Memory B cell (primary cell): ENCODE measurements around the gene CRAT.

Experiments
- ATAC-seq: fragments of 150-1000 bp; cut with Tn5 transposase; 2 replicates; pipeline ENCODE4 v1.10.0; 2021; ENCODE audit warnings: low read depth, mild to moderate bottlenecking, moderate library complexity
- DNase-seq, 2 donors: peaks; one replicate each; pipeline ENCODE4 v3.0.0; 2022; ENCODE audit warnings: low spot score in 2 of 2
- H3K27ac Mint-ChIP-seq: one replicate; pipeline ENCODE4 v1.8.0; 2022; ENCODE audit warnings: mild to moderate bottlenecking, moderate library complexity, mixed read lengths
- H3K27me3 Mint-ChIP-seq: one replicate; pipeline ENCODE4 v1.8.0; 2022; ENCODE audit warnings: mixed read lengths
- H3K36me3 Mint-ChIP-seq: one replicate; pipeline ENCODE4 v1.8.0; 2022; ENCODE audit warnings: mild to moderate bottlenecking, mixed read lengths
- H3K4me1 Mint-ChIP-seq: one replicate; pipeline ENCODE4 v1.8.0; 2022; ENCODE audit warnings: mixed read lengths
- H3K4me3 Mint-ChIP-seq: one replicate; pipeline ENCODE4 v1.8.0; 2022; ENCODE audit warnings: mild to moderate bottlenecking, moderate library complexity, mixed read lengths
- H3K9me3 Mint-ChIP-seq: one replicate; pipeline ENCODE4 v1.8.0; 2022; ENCODE audit warnings: mixed read lengths

CRAT gene

GRCh38 chr9:129100383-129101169 lies 10.0 kb downstream of the CRAT start:
- Mint-ChIP-seq H3K27ac (no peak overlapping the region), H3K4me1 (peaks cover 2% of the 10 kb centered on the region), H3K9me3 (no peaks in the 10 kb centered on the region), H3K36me3 (no peaks in the 10 kb centered on the region), H3K27me3 (peaks cover 2% of the 10 kb centered on the region), H3K4me3 (no peak overlapping the region)
- no peak for ATAC-seq
- DNase-seq, result no peak

GRCh38 chr9:129098328-129098727 lies 12.3 kb downstream of the CRAT start:
- H3K9me3 Mint-ChIP-seq, result no peaks in the 10 kb centered on the region
- H3K4me3 Mint-ChIP-seq, result no peak overlapping the region
- H3K27ac Mint-ChIP-seq, result no peak overlapping the region
- ATAC-seq, result no peak
- peaks cover 2% of the 10 kb centered on the region for H3K27me3 Mint-ChIP-seq
- no peaks in the 10 kb centered on the region for H3K36me3 Mint-ChIP-seq
- peaks cover 2% of the 10 kb centered on the region for H3K4me1 Mint-ChIP-seq
- no peak for DNase-seq

- no peaks in the 10 kb centered on the region for H3K36me3 Mint-ChIP-seq
- no peak overlapping the region for H3K4me3 Mint-ChIP-seq
- DNase-seq (no peak), ATAC-seq (no peak)
- peaks cover 2% of the 10 kb centered on the region for H3K4me1 Mint-ChIP-seq
- no peak overlapping the region for H3K27ac Mint-ChIP-seq
- H3K27me3 Mint-ChIP-seq, result peaks cover 2% of the 10 kb centered on the region
- H3K9me3 Mint-ChIP-seq, result no peaks in the 10 kb centered on the region
Measured at GRCh38 chr9:129097671-129098306, 12.8 kb downstream of the CRAT start.

GRCh38 chr9:129095908-129096307 lies 14.7 kb downstream of the CRAT start:
- no peaks in the 10 kb centered on the region for H3K9me3 Mint-ChIP-seq
- H3K36me3 Mint-ChIP-seq, result no peaks in the 10 kb centered on the region
- H3K27me3 Mint-ChIP-seq, result peaks cover 2% of the 10 kb centered on the region
- DNase-seq (no peak), ATAC-seq (no peak)
- H3K4me3 Mint-ChIP-seq, result no peak overlapping the region
- H3K27ac Mint-ChIP-seq, result no peak overlapping the region
- no peaks in the 10 kb centered on the region for H3K4me1 Mint-ChIP-seq

- Mint-ChIP-seq H3K4me3 (no peak overlapping the region), H3K36me3 (no peaks in the 10 kb centered on the region), H3K27ac (no peak overlapping the region), H3K4me1 (no peaks in the 10 kb centered on the region), H3K9me3 (no peaks in the 10 kb centered on the region), H3K27me3 (no peaks in the 10 kb centered on the region)
- DNase-seq (no peak), ATAC-seq (no peak)
Measured at GRCh38 chr9:129095170-129095667, 15.4 kb downstream of the CRAT start.

- ATAC-seq (no peak), DNase-seq (no peak)
- no peaks in the 10 kb centered on the region for H3K27me3 Mint-ChIP-seq
- H3K27ac Mint-ChIP-seq, result no peak overlapping the region
- H3K9me3 Mint-ChIP-seq, result no peaks in the 10 kb centered on the region
- no peak overlapping the region for H3K4me3 Mint-ChIP-seq
- no peaks in the 10 kb centered on the region for H3K4me1 Mint-ChIP-seq
- H3K36me3 Mint-ChIP-seq, result no peaks in the 10 kb centered on the region
Measured at GRCh38 chr9:129094387-129095169, 16.0 kb downstream of the CRAT start.

GRCh38 chr9:129093602-129094386 lies 16.8 kb downstream of the CRAT start:
- ATAC-seq (no peak), DNase-seq (no peak)
- Mint-ChIP-seq H3K4me1 (no peaks in the 10 kb centered on the region), H3K27me3 (no peaks in the 10 kb centered on the region), H3K9me3 (no peaks in the 10 kb centered on the region), H3K4me3 (no peak overlapping the region), H3K27ac (no peak overlapping the region), H3K36me3 (no peaks in the 10 kb centered on the region)

GRCh38 chr9:129089246-129089645 lies 21.3 kb downstream of the CRAT start:
- no peak for ATAC-seq
- DNase-seq, result no peak
- H3K4me3 Mint-ChIP-seq, result no peak overlapping the region
- H3K36me3 Mint-ChIP-seq, result peaks cover 5% of the 10 kb centered on the region
- no peaks in the 10 kb centered on the region for H3K27me3 Mint-ChIP-seq
- H3K9me3 Mint-ChIP-seq, result no peaks in the 10 kb centered on the region
- H3K4me1 Mint-ChIP-seq, result no peaks in the 10 kb centered on the region
- H3K27ac Mint-ChIP-seq, result no peak overlapping the region

GRCh38 chr9:129084087-129084486 lies 26.5 kb downstream of the CRAT start:
- peaks cover 5% of the 10 kb centered on the region for H3K36me3 Mint-ChIP-seq
- no peak for ATAC-seq

GRCh38 chr9:129081388-129081904 lies 29.1 kb downstream of the CRAT start:
- Mint-ChIP-seq H3K4me3 (peak overlapping the region; percentile 80), H3K27ac (peak overlapping the region; percentile 10), H3K36me3 (peaks cover 3% of the 10 kb centered on the region), H3K27me3 (no peaks in the 10 kb centered on the region), H3K4me1 (peaks cover 15% of the 10 kb centered on the region), H3K9me3 (no peaks in the 10 kb centered on the region)
- DNase-seq (no peak), ATAC-seq (no peak)

More at GRCh38 chr9:129084087-129084486, 26.5 kb downstream of the CRAT start:
- Mint-ChIP-seq H3K4me1 (peaks cover 11% of the 10 kb centered on the region), H3K27me3 (no peaks in the 10 kb centered on the region), H3K4me3 (no peak overlapping the region), H3K9me3 (no peaks in the 10 kb centered on the region), H3K27ac (no peak overlapping the region)
- no peak for DNase-seq

GRCh38 chr9:129080601-129081387 lies 29.8 kb downstream of the CRAT start, which contains the start of gene DOLPP1:
Gene DOLPP1, plus strand, starts transcription at chr9:129081111. Its CDS starts 21 bp downstream, at chr9:129081132.
- Mint-ChIP-seq H3K4me3 (peak within 1 kb of the TSS; percentile 80), H3K4me1 (peaks cover 15% of the 10 kb centered on the region), H3K9me3 (no peaks in the 10 kb centered on the region), H3K27ac (peak within 1 kb of the TSS; percentile 10), H3K27me3 (no peaks in the 10 kb centered on the region), H3K36me3 (peaks cover 3% of the 10 kb centered on the region)
- peak; percentile 89 for ATAC-seq
- DNase-seq, result peak; percentile 96 to 97

- Mint-ChIP-seq H3K27me3 (no peaks in the 10 kb centered on the region), H3K4me3 (peak overlapping the region; percentile 80), H3K4me1 (peaks cover 15% of the 10 kb centered on the region), H3K36me3 (peaks cover 3% of the 10 kb centered on the region), H3K9me3 (no peaks in the 10 kb centered on the region), H3K27ac (no peak overlapping the region)
- ATAC-seq (no peak), DNase-seq (no peak)
Measured at GRCh38 chr9:129080298-129080600, 30.3 kb downstream of the CRAT start.

GRCh38 chr9:129079829-129080228 lies 30.8 kb downstream of the CRAT start:
- Mint-ChIP-seq H3K4me3 (peak overlapping the region; percentile 80), H3K9me3 (no peaks in the 10 kb centered on the region), H3K4me1 (peaks cover 15% of the 10 kb centered on the region), H3K36me3 (no peaks in the 10 kb centered on the region), H3K27me3 (no peaks in the 10 kb centered on the region), H3K27ac (no peak overlapping the region)
- ATAC-seq (no peak), DNase-seq (no peak)
